PFSK-1 (cell line): ENCODE data around the gene GNAO1.

Experiments used
- POLR2AphosphoS5 ChIP-seq: IDR thresholded peaks from 2 replicates; pipeline ENCODE4 v1.6.1; 2012; ENCODE audit warnings: low read depth, mild to moderate bottlenecking, control low read depth, low read length, moderate library complexity
- REST ChIP-seq, 2 experiments: IDR thresholded peaks; 2 replicates each; pipeline versions ENCODE4 v1.6.1 to v1.8.0; 2011 to 2012; ENCODE audit warnings: low read depth in 2 of 2, low read length in 2 of 2, control low read depth in 1 of 2, inconsistent platforms in 1 of 2, mild to moderate bottlenecking in 1 of 2, moderate library complexity in 1 of 2; ENCODE audit not compliant: insufficient read depth in 1 of 2
- TAF1 ChIP-seq: IDR thresholded peaks from 2 replicates; pipeline ENCODE4 v1.6.1; 2012; ENCODE audit warnings: low read length, control low read depth, borderline replicate concordance; ENCODE audit not compliant: insufficient read depth

GRCh38 chr16:56387396-56387795 is 196.1 kb downstream of the GNAO1 start:
- no peak for TF ChIP-seq REST (IDR thresholded peaks at IDR 0.05; ENCODE audit: insufficient read depth in 1 of 2, low read depth in 2 of 2, low read length in 2 of 2)
- no peak for TF ChIP-seq POLR2AphosphoS5
- no peak for TF ChIP-seq TAF1
